ENCODE measurements around the gene C4A.
"Not testable (repeated sequence)": the region's sequence is repeated elsewhere in the genome, so short reads cannot be mapped to it uniquely, and the experiment has no call there.

The C4A gene

DNA sequence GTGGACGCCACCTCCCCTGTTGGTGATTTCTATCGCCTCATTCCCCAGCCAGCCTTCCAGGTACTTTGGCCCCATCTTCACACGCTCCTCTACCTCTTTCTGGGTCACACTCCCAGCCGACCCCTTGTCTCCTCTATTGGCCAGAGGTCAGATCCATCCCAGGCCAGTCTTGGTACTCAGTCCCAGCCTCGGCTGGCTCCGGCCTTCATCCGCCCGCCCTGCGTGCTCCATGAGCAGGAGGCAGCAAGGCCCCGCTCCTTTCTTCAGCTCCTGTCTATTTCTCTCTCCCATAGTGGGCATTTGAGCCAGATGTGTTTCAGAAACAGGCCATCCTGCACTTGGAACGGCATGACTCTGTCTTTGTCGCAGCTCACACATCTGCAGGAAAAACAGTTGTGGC, 20.2 kb upstream of the C4A start:
- no peak for DNase-seq

DNA sequence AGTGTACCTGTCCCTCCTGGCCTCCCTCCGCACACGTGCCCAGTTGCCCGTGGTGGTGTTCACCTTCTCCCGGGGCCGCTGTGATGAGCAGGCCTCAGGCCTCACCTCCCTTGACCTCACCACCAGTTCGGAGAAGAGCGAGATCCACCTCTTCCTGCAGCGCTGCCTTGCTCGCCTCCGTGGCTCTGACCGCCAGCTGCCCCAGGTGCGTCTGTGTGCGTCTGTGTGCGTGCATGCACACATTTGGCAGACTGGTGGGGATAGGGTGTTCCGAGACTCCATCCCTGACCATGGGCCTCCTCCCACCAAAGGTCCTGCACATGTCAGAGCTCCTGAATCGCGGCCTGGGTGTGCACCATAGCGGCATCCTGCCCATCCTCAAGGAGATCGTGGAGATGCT, 17.9 kb upstream of the C4A start:
- DNase-seq: no peak

DNA sequence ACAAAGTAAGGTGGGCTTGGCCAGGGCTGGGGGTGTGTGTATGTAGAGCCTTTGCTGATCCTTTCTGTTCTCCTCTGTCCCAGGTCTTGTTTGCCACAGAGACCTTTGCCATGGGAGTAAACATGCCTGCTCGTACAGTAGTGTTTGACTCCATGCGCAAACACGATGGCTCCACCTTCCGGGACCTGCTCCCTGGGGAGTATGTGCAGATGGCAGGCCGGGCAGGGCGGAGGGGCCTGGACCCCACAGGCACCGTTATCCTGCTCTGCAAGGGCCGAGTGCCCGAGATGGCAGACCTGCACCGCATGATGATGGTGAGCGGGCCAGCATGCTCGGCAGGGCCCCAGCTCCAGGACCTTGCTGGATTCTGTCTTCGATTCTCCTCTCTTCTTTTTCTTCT, 16.2 kb upstream of the C4A start:
- no peak for DNase-seq

DNA sequence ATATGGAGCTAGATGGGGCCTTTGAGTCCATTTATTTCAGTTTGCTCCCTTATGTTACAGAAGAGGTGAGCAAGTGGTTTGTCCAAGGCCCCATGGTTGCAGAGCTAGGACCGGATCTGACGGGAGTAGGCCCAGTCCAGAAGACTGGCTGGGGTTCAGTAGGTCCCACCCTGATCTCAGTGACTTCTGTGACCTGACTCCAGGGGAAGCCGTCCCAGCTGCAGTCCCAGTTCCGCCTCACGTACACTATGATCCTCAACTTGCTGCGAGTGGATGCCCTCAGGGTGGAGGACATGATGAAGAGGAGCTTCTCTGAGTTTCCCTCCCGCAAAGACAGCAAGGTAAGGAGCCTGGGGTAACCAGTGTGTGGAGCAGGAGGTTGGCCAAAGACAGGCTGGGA, 15.4 kb upstream of the C4A start:
- DNase-seq: no peak

DNA sequence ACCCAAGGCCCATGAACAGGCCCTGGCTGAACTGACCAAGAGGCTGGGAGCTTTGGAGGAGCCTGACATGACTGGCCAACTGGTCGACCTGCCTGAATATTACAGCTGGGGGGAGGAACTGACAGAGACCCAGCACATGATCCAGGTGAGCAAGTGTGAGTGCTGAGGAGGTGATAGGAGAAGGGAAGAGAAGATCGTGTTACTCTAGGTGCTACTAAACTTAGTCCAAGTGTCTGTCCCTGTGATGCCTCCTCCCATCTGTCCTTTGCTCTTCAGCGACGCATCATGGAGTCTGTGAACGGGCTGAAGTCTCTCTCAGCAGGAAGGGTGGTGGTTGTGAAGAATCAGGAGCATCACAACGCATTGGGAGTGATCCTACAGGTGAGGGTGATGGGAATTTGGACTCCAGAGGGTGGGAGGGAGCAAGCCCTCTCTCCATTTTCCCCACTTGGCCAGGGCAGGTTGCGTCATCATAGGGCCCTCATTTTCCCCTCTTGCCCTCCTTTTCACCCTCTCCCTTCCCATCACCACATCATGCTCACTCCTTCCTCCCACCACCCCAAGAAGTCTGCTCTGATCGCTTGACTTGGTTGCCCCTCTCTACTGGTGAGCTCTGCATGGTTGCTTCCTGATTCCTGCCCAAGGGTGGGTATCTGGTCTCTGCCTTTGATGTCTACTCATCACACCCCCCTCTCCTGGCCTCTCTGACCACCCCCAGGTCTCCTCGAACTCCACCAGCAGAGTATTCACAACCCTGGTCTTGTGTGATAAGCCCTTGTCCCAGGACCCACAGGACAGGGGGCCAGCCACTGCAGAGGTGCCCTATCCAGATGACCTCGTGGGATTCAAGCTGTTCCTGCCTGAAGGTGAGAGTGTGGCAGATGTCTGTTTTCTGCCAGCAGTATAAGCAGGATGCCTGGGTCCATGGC, 14.6 kb upstream of the C4A start:
- DNase-seq: no peak

DNA sequence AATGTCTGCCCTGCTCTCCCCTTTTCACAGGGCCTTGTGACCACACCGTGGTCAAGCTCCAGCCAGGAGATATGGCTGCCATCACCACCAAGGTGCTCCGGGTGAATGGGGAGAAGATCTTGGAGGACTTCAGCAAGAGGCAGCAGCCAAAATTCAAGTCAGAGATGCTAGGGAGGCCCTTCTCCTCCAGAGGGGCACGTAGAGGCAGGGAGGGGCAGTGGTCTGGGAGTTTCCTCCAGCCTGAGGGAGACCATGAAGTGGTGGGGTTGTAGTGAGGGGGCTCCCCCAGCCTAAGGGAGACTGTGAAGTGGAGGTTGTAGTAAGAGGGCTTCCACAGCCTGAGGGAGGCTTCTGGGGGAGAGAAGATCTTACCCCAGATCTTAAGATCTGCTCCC, 13.9 kb upstream of the C4A start:
- no peak for DNase-seq

DNA sequence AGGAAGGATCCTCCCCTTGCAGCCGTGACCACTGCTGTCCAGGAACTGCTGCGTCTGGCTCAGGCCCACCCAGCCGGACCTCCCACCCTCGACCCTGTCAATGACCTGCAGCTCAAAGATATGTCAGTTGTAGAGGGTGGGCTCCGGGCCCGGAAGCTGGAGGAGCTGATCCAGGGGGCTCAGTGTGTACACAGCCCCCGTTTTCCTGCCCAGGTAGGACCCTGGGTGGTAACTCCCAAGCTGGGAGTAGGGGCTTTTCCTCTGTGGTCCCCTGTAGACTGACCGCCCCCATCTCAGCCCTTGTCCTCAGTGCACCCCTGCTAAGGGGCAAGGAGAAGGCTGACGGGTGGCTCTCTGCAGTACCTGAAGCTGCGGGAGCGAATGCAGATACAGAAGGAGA, 13.5 kb upstream of the C4A start:
- DNase-seq: no peak

DNA sequence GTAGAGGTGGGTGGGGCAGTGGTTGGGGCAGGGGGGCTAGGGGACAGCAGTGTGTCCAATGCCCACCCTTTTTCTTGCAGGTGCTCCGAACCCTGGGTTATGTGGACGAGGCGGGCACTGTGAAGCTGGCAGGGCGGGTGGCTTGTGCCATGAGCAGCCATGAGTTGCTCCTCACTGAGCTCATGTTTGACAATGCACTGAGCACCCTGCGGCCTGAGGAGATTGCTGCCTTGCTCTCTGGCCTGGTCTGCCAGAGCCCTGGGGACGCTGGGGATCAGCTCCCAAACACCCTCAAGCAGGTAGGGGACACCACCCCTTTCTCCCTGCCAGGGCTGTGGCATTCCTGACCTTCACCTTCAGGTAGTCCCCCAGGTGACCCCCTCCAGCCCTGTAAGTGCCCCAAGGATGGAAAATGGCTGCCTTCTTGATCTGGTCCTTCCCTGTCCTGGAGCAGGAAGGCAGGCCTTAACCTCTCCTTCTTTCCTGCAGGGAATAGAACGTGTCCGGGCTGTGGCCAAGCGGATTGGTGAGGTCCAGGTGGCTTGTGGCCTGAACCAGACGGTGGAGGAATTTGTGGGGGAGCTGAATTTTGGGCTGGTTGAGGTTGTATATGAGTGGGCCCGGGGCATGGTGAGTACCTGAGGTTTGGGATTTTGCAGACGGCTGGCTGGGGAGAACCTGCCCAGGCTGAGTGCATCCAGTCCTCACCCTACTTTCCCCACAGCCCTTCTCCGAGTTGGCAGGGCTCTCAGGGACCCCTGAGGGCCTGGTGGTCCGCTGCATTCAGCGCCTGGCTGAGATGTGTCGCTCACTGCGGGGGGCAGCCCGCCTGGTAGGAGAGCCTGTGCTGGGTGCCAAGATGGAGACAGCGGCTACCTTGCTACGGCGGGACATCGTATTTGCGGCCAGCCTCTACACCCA, 12.8 kb upstream of the C4A start:
- no peak for DNase-seq

DNA sequence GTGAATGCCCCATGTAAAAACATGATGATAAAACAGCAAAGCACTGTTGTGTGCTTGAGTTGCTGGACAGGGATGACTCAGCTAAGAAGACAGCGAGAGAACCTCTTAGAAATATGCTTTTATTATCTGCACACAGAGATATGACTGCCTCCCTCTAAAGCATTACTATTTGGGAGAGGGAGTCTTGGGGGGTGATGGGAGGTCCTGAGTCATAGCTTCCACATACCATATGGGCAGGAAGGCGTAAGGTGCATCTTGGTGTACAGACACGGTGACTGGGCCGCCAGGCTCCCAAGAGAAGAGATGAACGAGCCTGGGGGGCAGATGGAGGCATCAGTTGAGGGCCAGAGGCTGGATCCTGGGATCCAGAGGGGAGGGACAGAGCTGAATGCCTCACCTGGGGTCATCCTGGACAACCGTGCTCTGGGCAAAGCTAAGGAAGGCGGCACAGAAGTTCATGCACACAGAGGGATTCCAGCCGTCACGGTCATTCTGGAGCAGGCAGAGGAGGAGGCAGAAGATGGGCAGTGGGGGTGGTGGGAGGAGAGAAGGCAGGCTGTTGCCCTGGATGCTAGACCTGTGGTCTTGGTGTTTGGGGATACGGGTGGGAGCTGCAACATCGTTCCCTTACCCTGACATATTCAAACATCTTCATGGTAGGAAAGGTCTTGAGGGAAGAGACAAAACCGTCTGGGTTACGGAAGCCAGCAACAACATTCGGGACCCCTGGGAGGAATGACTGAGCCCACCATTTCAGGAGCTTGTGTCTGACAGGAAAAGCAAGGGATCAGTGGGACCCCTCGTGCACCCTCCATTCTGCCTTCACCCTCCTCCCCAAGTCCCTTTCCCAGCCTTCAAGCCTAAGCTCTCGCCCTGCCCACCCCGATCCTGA, 11.9 kb upstream of the C4A start:
- DNase-seq: no peak

DNA sequence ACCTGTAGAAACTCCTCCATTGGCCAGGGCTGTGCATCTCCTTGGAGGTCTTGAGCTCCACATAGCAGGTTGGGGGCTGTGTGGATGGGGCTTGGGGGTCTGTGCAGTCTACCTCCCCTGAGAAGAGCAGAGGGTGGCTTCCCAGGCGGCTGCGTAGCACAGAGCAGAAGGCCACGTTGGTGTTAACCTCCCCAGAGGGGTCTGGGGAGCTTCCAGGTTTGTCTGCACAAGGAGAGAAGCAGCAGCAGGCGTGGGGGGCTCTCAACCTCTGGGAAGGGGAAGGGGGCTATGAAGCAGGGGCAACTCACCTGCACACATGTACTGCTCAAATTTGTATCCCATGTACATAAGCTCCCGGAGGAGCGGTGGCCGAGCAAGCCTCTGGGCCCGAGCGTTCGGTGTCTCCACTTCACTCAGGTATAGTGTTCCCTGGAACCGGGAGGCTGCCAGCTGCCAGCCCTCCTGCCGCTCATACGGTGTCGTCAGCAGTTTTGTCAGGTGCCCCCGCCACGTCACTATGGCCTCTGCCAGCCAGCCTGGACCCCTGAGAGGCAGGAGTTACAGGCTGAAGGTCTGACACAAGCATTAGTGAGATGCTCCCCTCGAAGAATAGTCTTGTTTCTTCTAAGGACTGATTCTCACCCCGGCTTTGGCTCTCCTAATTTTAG, 11.1 kb upstream of the C4A start:
- no peak for DNase-seq

DNA sequence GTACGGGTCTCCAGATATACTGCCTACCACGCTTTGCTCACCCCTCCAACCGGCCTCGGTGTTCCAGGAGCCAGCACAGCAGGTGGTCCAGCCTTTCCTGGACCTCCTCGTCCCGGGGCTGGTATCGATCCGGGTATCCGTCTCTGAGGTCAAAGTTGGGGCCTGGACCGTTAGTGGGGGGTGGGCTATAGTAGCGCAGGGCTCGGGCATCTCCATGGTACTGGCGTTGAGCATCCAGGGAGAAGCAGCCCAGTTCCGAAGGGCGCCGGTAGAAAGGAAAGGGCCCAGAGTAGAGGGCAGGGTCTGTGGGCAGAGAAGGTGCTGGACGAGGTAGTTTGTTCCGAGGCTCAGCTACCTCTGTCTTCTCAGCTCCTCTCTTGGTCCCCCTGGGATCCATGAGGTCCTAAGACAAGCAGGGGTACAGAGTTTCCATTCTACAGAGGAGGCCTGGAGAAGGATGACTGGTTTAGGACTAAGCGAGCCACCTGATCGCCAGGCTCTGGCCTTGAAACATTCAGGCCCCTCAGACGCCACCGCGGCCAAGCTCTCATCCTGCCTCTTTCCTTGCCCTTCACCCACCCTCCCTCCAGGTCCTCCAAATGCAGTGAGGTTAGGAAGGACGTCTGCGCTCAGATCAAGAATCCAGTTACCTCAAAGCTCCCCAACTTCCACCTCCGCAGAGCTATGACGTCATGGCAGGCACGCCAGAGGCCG, 10.4 kb upstream of the C4A start:
- DNase-seq: no peak

DNA sequence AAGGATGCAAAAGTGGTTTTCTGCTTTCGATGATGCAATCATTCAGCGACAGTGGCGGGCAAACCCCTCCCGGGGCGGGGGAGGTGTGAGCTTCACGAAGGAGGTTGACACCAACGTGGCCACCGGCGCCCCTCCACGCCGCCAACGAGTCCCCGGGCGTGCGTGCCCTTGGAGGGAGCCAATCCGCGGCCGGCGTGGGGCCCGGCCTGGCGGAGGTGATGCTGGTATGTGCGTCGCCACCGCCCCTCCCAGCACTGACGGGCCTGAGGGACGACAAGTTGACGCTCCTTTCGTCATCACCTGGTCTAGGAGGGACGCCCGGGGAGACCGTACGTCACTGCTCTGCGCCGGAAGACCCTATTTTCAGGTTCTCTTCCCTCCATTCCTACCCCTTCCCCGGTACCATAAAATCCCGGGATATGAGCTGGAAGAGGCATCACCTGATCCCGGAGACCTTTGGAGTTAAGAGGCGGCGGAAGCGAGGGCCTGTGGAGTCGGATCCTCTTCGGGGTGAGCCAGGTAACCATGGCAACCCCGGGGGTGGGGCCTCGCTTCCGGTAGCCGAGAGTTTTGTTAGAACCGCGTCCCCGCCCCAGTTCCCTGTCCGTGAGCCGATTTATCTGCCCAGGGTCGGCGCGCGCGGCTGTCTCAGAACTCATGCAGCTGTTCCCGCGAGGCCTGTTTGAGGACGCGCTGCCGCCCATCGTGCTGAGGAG, 9.7 kb upstream of the C4A start, which contains the start of gene DXO:
DXO (minus strand) TSS at position 146 of the 716 bp plus-strand sequence. CDS start 463 bp downstream, outside the sequence.
- DNase-seq: peak; percentile 99

DNA sequence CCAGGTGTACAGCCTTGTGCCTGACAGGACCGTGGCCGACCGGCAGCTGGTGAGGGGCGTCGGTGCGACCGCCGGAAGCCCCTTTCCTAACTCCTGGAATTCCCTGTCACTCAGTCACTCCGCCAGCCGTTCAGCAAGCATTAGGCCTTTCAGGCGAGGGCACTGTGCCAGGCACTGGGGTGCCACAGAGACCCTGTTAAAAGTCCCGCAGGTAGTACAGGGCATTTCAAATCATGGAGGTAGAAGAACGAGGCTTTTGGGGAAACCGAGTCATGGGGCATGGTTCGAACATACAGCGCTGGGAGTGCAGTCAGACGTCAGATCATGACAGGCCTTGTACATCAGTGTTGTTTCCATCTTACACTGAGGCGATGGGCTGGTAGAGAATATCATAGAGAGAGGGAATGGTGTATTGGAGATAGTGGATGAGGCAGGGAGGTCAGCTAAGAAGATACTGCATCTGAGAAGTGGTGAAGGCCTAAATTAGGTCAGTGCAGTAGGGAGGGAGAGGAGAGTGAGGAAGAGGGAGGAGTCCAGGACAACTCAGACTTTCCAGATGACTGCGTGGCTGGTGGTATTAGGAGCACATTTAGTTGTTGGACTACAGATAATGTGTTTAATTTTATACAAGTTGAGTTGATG, 9.0 kb upstream of the C4A start:
- peak in 1 of 2 donors; percentile 14 for DNase-seq

DNA sequence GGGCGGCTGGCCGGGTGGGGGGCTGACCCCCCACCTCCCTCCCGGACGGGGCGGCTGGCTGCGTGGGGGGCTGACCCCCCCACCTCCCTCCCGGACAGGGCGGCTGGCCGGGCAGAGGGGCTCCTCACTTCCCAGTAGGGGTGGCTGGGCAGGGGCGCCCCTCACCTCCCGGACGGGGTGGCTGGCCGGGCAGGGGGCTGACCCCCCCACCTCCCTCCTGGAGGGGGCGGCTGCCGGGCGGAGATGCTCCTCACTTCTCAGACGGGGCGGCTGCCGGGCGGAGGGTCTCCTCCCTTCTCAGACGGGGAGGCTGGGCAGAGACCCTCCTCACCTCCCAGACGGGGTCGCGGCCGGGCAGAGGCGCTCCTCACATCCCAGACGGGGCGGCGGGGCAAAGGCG, 5.8 kb upstream of the C4A start:
- DNase-seq: not testable (repeated sequence)

DNA sequence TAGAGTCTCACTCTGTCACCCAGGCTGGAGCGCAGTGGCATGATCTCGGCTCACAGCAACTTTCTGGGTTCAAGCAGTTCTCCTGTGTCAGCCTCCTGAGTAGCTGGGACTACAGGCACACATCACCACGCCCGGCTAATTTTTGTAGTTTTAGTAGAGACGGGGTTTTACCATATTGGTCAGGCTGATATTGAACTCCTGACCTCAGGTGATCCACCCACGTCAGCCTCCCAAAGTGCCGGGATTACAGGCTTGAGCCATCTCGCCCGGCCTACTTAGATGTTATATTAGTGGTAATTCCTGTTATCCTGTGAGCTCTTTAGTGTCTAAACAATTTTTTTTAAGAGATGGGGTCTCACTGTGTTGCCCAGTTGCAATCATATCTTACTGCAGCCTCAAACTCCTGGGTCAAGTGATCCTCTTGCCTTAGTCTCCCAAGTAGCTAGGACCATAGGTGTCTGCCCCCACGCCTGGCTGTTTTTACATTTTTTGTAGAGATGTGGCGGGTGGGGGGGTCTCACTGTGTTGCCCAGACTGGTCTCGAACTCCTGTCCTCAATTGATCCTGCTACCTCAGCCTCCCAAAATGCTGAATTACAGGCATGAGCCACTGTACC, 3.9 kb upstream of the C4A start:
- no peak for DNase-seq

DNA sequence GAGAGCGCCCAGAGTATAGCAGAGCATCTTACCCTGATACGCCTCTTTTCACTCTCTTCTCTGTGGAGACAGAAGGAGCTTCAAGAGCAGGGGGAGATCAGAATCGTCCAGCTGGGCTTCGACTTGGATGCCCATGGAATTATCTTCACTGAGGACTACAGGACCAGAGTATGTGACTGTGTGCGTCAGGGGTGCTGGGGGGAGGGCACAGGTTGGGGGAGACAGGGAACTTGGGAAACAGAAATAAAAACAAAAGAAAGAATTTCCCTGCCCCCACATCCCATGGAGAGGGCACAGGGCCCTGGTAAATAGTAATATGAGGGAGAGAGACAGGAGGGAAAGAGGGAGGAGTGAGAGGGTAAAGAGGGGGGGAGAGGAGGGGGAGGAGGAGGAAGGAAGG, 3.0 kb upstream of the C4A start:
- DNase-seq: no peak

DNA sequence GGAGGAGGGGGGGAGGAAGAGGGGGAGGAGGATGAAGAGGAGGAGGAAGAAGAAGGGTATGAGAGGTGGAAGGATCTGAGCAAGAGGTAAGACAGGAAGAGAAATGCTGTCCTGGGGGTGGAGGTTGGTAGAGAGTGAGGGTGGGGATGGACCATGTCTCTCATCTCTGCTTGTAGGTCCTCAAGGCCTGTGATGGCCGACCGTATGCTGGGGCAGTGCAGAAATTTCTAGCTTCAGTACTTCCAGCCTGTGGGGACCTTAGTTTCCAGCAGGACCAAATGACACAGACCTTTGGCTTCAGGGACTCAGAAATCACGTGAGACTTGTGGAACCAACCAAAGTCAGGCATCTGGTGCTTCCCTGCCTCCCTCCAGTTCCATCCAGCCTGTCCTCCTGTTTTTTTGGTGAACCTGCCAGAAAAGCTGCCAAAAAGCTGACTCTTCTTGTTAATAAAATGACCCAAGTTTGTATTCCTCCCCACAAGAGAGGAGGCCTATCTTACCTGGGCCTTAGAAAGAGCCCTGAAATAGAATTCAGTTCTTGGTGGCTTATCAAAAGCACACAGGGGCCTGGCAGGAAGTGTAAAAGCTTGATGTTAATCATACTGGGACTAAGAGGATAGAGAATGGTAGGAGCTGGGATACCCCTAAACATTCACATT, 2.5 kb upstream of the C4A start:
- DNase-seq: no peak

DNA sequence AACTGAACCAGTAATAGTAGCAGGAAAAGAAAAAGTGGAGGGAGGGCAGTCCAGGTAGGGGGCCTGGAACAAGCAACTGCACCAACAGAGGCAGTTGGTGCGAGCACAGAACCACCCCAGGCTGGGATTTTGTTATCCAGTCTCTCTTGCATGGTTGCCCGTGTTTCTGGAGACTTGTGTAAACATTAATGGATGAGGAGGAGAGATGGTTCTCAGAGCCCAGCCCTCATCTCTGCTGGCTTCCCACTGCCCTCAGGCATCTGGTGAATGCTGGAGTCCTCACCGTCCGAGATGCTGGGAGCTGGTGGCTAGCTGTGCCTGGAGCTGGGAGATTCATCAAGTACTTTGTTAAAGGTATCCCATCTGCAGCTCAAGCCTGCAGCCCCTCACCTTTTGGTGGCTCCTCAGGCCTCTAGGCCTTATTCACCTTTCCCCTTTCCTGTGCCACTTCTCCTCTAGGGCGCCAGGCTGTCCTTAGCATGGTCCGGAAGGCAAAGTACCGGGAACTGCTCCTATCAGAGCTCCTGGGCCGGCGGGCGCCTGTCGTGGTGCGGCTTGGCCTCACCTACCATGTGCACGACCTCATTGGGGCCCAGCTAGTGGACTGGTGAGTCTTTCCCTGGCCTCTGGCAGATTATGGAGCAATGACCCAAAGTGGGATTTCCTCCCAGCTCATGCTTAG, 1.5 kb upstream of the C4A start:
- not testable (repeated sequence) for DNase-seq

DNA sequence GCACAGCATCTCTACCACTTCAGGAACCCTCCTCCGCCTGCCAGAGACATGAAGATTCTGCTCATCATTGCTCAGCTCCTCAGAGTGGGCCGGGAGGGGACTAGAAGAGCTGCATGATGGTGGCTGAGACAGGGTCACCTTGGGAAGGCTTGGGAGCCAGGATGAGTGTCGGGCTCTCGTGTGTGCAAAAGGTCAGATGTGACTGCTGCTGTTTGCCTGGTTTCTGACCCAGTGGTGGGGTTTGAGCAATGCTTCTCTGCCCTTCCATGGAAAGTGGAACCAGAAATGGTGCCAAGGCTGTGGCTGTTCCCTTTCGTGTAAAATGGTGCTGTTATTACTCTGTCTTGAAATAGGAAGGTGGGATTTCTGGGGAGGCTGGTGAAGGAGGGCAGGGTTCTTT, 859 bp upstream of the C4A start:
- DNase-seq: not testable (repeated sequence)

All from CD4-positive, alpha-beta T cell treated with Interleukin-1 beta for 1 hour (primary cell).